Lung (tissue), 12 donors: ENCODE measurements around the gene UBE2I. TPM values are rescaled to one million over a fixed set of nuclear protein-coding genes. Genes with fewer than 3 reads are reported as not detected.

Experiments
- ATAC-seq: fragments of 200-7000 bp; cut with Tn5 transposase; one replicate; pipeline ENCODE4 v1.9.1; 2020; ENCODE audit warnings: moderate number of reproducible peaks; ENCODE audit not compliant: insufficient read depth, low FRiP score
- DNase-seq, 3 donors: peaks; one replicate each; pipeline ENCODE4 v3.0.0-alpha.2; 2013 to 2017
- H3K27ac ChIP-seq, 2 donors: one replicate each; pipeline ENCODE4 v1.5.1; 2013; ENCODE audit warnings: mild to moderate bottlenecking in 2 of 2, moderate library complexity in 2 of 2, control low read depth in 1 of 2, inconsistent platforms in 1 of 2, low read depth in 1 of 2, low read length in 1 of 2
- H3K27me3 ChIP-seq, 3 donors: one replicate each; pipeline ENCODE4 v1.5.1; 2013; ENCODE audit warnings: low read length in 2 of 3; ENCODE audit not compliant: control insufficient read depth in 3 of 3, insufficient read depth in 3 of 3
- H3K36me3 ChIP-seq, 4 donors: one replicate each; pipeline ENCODE4 v1.5.1; 2013; ENCODE audit warnings: low read length in 4 of 4, mild to moderate bottlenecking in 1 of 4, moderate library complexity in 1 of 4; ENCODE audit not compliant: control insufficient read depth in 4 of 4, insufficient read depth in 4 of 4
- H3K4me1 ChIP-seq, 5 donors: one replicate each; pipeline ENCODE4 v1.5.1; 2013; ENCODE audit warnings: low read length in 5 of 5, mild to moderate bottlenecking in 2 of 5, moderate library complexity in 1 of 5; ENCODE audit not compliant: control insufficient read depth in 5 of 5, insufficient read depth in 5 of 5
- H3K4me3 ChIP-seq: one replicate; pipeline ENCODE4 v1.5.1; 2013; ENCODE audit warnings: mild to moderate bottlenecking, control low read depth, moderate library complexity
- H3K9ac ChIP-seq, 2 donors: one replicate each; pipeline ENCODE4 v1.5.1; 2013; ENCODE audit warnings: low read length in 2 of 2, control low read depth in 1 of 2; ENCODE audit not compliant: insufficient read depth in 1 of 2
- H3K9me3 ChIP-seq, 4 donors: one replicate each; pipeline ENCODE4 v1.5.1; 2013; ENCODE audit warnings: low read length in 3 of 4, mild to moderate bottlenecking in 1 of 4, moderate library complexity in 1 of 4; ENCODE audit not compliant: control insufficient read depth in 4 of 4, insufficient read depth in 3 of 4
- WGBS, 2 donors: extraction: QIAGEN DNeasy Blood & Tissue Kit; methylation state at CpG; one replicate each; pipeline ENCODE4 v1.1.7; 2013; 5-methylcytosine and 5-hydroxymethylcytosine counted together
- polyA plus RNA-seq, 2 donors: library from polyadenylated mRNA; stranded (reverse); fragments of 200-250 nt; gene quantifications; one replicate each; pipeline ENCODE4 v1.2.1, GENCODE V29; 2013
- total RNA-seq, 2 donors: library from RNA; depleted of rRNA in 1 of 2; stranded (reverse); fragments of >200 nt in 1 of 2; gene quantifications; one replicate each; pipeline ENCODE4 v1.2.1, GENCODE V29; 2014 to 2021
- TF ChIP-seq, protein P1 (sequence below): IDR thresholded peaks from 2 replicates; pipeline ENCODE4 v1.5.1; 2012; ENCODE audit warnings: mild to moderate bottlenecking; ENCODE audit errors: control extremely low read depth, extremely low read depth
- donor health status: control.
- donor health status: control.
- donor health status: Bipolar disorder and iron deficiency.
- donor health status: healthy.
- donor health status: DM: yes; HTN: yes; CAD: no.

Gene UBE2I
- total and polyA plus RNA-seq, 4 donors = 63.9 to 96.8 (median 81.5) TPM

DNA sequence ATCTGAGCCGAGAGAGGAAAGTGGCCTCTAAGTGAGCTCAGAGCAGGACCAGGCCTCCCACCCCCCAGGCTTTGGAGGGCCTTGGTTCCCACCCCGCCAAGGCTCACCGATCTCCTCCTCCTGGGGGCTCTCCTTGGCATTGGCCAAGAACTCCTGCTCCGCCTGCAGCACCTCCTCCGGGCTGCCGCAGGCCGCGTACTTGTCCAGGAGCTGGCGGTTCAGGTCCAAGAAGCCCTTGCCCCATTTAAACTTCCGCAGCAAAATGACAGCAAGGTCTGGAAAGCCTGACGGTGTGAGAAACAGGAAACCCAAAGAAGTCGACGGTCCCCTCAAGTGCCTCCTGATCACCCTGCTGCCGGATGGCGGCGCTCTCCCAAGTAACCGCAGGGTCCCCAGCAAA lies 40.5 kb downstream of the UBE2I start:
- Histone ChIP-seq H3K4me3 (no peak overlapping the region), H3K9ac (no peak overlapping the region), H3K4me1 (peaks cover 4 to 17% (median 6%) of the 10 kb centered on the region in 5 donors), H3K27me3 (no peaks in the 10 kb centered on the region), H3K27ac (no peak overlapping the region), H3K9me3 (no peaks in the 10 kb centered on the region), H3K36me3 (peaks cover 0 to 23% (median 10%) of the 10 kb centered on the region in 4 donors)
- no peak for ATAC-seq
- TF ChIP-seq, protein P1, sequence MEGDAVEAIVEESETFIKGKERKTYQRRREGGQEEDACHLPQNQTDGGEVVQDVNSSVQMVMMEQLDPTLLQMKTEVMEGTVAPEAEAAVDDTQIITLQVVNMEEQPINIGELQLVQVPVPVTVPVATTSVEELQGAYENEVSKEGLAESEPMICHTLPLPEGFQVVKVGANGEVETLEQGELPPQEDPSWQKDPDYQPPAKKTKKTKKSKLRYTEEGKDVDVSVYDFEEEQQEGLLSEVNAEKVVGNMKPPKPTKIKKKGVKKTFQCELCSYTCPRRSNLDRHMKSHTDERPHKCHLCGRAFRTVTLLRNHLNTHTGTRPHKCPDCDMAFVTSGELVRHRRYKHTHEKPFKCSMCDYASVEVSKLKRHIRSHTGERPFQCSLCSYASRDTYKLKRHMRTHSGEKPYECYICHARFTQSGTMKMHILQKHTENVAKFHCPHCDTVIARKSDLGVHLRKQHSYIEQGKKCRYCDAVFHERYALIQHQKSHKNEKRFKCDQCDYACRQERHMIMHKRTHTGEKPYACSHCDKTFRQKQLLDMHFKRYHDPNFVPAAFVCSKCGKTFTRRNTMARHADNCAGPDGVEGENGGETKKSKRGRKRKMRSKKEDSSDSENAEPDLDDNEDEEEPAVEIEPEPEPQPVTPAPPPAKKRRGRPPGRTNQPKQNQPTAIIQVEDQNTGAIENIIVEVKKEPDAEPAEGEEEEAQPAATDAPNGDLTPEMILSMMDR = no peak
- 92 to 94% methylated on average over 17 of the region's 17 CpGs for WGBS, 2 donors
- no peak for DNase-seq

DNA sequence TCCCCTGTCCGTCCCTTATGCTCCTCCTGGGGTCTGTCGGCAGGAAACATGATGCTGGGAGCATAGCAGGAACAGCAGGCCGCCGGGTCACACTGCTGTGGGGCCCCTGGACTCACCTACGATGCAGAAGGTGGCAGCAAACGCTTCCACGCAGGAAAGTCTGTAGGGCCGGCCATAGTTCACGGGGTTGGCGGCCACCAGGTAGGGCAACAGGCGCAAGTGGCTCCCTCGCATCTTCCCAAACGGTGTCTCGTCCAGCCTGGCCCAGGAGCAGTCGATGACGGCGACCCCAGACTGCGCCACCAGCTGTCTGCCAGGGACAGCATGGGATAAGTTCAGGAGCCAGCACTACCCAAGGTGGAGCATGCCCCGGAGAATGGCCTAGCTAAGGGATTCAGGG lies 41.3 kb downstream of the UBE2I start:
- no peaks in the 10 kb centered on the region for H3K27me3 ChIP-seq
- peak overlapping the region; percentile 95 for H3K4me3 ChIP-seq
- DNase-seq (no peak), ATAC-seq (no peak)
- H3K9ac ChIP-seq = peak overlapping the region; percentile 39 to 65
- TF ChIP-seq, protein P1 = no peak
- WGBS, 2 donors = 83 to 90% methylated on average over 19 of the region's 19 CpGs
- no peaks in the 10 kb centered on the region for H3K9me3 ChIP-seq
- H3K4me1 ChIP-seq = peaks cover 4 to 17% (median 6%) of the 10 kb centered on the region in 5 donors
- peaks cover 0 to 23% (median 10%) of the 10 kb centered on the region in 4 donors for H3K36me3 ChIP-seq
- H3K27ac ChIP-seq = peak overlapping the region in 1 of 2 donors; percentile 87

DNA sequence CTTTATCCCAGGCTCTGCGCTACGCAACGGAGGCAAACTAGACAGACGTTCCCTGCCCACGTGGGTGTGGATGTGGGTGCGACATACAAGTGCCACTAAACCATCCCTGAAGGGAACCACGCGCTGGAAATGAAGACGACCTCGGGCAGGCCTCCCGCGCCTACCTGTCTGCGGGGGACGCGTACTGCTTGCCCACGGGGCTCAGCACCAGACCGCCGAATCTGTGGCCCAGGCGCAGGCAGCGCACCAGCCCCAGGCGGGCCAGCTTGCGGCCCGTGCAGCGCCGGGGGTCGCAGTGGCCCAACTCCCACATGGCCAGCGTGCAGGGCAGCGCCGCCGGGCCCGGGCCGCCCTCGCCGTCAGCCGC lies 41.8 kb downstream of the UBE2I start:
- ATAC-seq (no peak), DNase-seq (no peak)
- peaks cover 4 to 17% (median 6%) of the 10 kb centered on the region in 5 donors for H3K4me1 ChIP-seq
- TF ChIP-seq, protein P1 = no peak
- H3K9me3 ChIP-seq = no peaks in the 10 kb centered on the region
- H3K9ac ChIP-seq = peak overlapping the region; percentile 39 to 65
- 0 to 1% methylated on average over 27 to 35 of the region's 35 CpGs for WGBS, 2 donors
- H3K27me3 ChIP-seq = no peaks in the 10 kb centered on the region
- peak overlapping the region; percentile 59 to 87 for H3K27ac ChIP-seq
- H3K4me3 ChIP-seq = peak overlapping the region; percentile 95
- peaks cover 0 to 23% (median 10%) of the 10 kb centered on the region in 4 donors for H3K36me3 ChIP-seq
